IPS DF 6.9 (cell line): ENCODE data around the gene MBD6.

Experiments
- DNase-seq: peaks from one replicate; pipeline ENCODE4 v3.0.0-alpha.2; 2013; ENCODE audit warnings: low read depth, low spot score
- H3K27ac ChIP-seq: one replicate; pipeline ENCODE4 v1.5.1; 2013; ENCODE audit warnings: low read length, control low read depth
- H3K27me3 ChIP-seq: 2 replicates; pipeline ENCODE4 v1.6.1; 2013; ENCODE audit warnings: mild to moderate bottlenecking, low read length; ENCODE audit not compliant: control insufficient read depth, insufficient read depth
- H3K36me3 ChIP-seq: 2 replicates; pipeline ENCODE4 v1.6.1; 2013; ENCODE audit warnings: low read length; ENCODE audit not compliant: control insufficient read depth, insufficient read depth
- H3K4me1 ChIP-seq: 2 replicates; pipeline ENCODE4 v1.6.1; 2013; ENCODE audit warnings: low read length; ENCODE audit not compliant: control insufficient read depth, insufficient read depth
- H3K4me3 ChIP-seq: 2 replicates; pipeline ENCODE4 v1.5.1; 2013; ENCODE audit warnings: mild to moderate bottlenecking, low read length
- H3K9me3 ChIP-seq: 2 replicates; pipeline ENCODE4 v1.6.1; 2013; ENCODE audit warnings: low read length, inconsistent platforms; ENCODE audit not compliant: control insufficient read depth, insufficient read depth
- WGBS: extraction: QIAGEN DNeasy Blood & Tissue Kit; methylation state at CpG from one replicate; pipeline ENCODE4 v1.1.7; 2013; ENCODE audit warnings: mixed read lengths, missing lambda C conversion rate; ENCODE audit not compliant: insufficient read length, insufficient coverage; 5-methylcytosine and 5-hydroxymethylcytosine counted together

The MBD6 gene

DNA sequence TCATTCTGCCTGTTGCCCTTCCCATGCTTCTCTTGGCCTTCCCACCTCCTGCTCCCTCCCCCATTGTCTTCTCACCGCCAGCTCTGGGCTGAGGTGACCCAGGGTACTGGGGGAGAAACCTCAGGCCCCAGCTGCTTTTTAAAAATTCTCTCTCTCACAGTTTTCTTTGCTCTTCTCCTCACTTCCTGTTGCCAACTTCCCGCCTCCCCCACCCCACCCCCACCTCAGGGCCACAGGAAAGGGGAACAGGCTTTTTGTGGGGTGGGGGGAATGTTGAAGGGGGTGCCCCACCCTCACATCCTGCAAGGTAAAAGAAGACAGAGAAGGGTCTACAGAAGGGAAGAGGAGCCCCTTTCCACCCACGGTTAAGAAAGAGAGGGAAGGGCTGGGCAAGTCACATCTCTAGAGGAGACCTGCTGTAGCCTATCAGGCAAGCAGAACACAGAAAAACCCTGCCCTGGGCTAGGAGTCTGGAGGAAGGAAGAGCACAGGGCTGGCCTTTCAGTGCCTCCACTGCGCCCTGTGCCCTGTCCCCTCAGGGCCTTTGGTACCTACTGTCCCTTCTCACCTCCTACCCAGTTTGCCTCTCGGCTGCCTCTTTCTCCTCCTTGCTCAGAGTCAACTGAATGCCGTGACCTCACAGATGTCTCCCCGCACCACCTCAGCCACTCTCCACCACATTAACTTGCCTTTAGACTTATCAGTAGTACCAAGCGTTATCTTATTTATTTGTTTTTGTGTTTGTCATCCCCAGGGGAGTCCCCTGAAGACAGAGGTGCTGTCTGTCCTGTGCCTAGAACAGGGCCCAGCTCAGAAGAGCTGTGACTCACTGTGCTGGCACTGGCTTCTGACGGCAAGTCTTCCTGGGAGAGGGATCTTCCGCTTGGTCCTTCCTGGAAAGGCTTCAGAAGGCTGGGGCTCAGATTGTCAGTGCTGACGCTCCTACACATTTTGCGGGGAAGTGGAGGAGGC lies 44.6 kb upstream of the MBD6 start:
- no peak for DNase-seq
- no CpG with 5 or more reads among the region's 12 CpGs for WGBS
- Histone ChIP-seq H3K4me1 (peaks cover 2% of the 10 kb centered on the region), H3K27me3 (peaks cover 34% of the 10 kb centered on the region), H3K9me3 (no peaks in the 10 kb centered on the region), H3K4me3 (no peak overlapping the region), H3K27ac (no peak overlapping the region), H3K36me3 (no peaks in the 10 kb centered on the region; the same call in 1 of the 2 replicates)

GRCh38 chr12:57479043-57479375 lies 43.6 kb upstream of the MBD6 start:
- Histone ChIP-seq H3K36me3 (no peaks in the 10 kb centered on the region; the same call in 1 of the 2 replicates), H3K4me1 (peaks cover 2% of the 10 kb centered on the region), H3K9me3 (no peaks in the 10 kb centered on the region), H3K4me3 (no peak overlapping the region), H3K27ac (no peak overlapping the region), H3K27me3 (peaks cover 28% of the 10 kb centered on the region)
- no peak for DNase-seq
- no CpG with 5 or more reads among the region's 10 CpGs for WGBS

DNA sequence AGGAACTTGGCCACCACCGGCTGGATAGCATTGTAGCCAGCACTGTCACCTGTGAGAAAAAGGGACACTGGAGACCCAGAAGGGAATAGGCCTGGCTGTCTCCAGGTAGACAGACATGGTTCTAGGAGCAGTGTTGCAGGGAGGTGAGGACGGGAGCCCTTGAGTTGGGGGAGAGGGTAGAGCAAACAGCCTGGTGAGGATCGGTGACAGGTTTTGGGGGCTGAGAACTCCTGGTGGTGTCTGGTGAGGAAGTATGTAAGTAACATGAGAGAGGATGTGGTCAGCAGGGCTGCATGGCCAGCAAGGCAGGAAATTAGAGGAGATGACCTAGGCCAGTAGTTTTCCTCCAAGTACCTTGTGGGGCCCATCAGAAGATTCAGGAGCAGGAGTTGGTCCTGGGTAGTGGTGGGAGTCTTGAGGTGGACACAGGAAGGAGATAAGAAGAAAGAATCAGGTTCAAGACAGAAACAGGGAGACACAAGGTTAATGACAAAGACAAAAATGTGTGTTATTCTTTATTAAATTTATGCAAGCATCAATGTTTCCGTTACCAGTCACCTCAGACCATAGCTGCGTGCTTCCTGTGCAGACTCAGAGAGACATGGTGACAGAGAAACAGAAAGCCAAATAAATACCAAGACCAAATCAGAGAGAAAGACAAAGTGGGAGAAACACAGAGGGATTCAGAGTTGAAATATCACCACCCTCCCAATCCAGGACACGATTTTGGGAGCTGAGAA lies 43.1 kb upstream of the MBD6 start, which contains the start of gene ARHGAP9:
TSS of gene ARHGAP9 (minus strand) at position 491 of the 740 bp plus-strand sequence. CDS start at position 31, 460 bp downstream.
- DNase-seq: no peak
- H3K4me1 ChIP-seq: peaks cover 2% of the 10 kb centered on the region
- peaks cover 23% of the 10 kb centered on the region for H3K27me3 ChIP-seq
- no peak within 1 kb of the TSS for H3K27ac ChIP-seq
- no CpG with 5 or more reads among the region's 6 CpGs for WGBS
- no peaks in the 10 kb centered on the region; the same call in 1 of the 2 replicates for H3K36me3 ChIP-seq
- H3K9me3 ChIP-seq: no peaks in the 10 kb centered on the region
- no peak within 1 kb of the TSS for H3K4me3 ChIP-seq

DNA sequence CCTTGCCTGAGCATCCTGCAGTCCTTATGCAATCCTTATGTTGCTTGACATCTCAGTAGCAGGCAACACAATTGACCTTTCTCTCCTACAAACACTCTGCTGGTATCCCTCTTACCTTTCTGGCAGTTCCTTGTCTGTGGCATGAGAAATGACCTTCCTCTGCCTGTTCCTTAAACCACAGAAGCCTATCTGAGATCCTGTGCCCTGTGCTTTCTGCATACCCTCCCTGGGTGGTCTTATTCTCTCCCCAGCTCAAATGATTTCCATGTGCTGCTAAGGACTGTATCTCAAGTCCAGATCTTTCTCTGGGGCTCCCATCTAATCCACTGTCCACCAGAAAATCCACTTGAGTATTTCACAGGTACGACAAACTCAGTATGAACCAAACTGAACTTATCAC lies 41.0 kb upstream of the MBD6 start:
- H3K4me1 ChIP-seq: peaks cover 2% of the 10 kb centered on the region; the same call in 1 of the 2 replicates

DNA sequence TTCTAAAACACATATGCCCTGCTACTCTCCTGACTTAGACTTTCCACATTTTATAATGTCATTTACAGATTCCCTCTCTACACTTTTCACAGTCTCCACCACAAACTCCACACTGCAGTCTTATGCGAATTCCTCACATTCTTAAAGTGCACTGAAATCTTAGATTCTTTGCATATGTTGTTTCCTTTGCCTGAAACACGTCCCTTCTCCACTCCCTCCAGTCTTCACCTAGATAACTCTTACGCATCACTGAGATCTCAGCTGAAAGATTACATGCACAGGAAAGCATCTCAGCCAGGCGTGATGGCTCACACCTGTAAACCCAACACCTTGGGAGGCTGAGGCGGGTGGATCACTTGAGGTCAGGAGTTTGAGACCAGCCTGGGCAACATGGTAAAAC lies 39.2 kb upstream of the MBD6 start:
- Histone ChIP-seq H3K27ac (no peak overlapping the region), H3K9me3 (no peaks in the 10 kb centered on the region), H3K4me1 (no peaks in the 10 kb centered on the region), H3K36me3 (no peaks in the 10 kb centered on the region), H3K27me3 (no peaks in the 10 kb centered on the region), H3K4me3 (no peak overlapping the region)
- DNase-seq: no peak
- no CpG with 5 or more reads among the region's 5 CpGs for WGBS

More for the DNA sequence above, 41.0 kb upstream of the MBD6 start:
- WGBS: no CpG with 5 or more reads among the region's 1 CpG
- H3K27me3 ChIP-seq: peaks cover 2% of the 10 kb centered on the region; the same call in 1 of the 2 replicates
- H3K27ac ChIP-seq: no peak overlapping the region
- H3K36me3 ChIP-seq: no peaks in the 10 kb centered on the region
- no peak overlapping the region for H3K4me3 ChIP-seq
- no peaks in the 10 kb centered on the region for H3K9me3 ChIP-seq
- DNase-seq: no peak

DNA sequence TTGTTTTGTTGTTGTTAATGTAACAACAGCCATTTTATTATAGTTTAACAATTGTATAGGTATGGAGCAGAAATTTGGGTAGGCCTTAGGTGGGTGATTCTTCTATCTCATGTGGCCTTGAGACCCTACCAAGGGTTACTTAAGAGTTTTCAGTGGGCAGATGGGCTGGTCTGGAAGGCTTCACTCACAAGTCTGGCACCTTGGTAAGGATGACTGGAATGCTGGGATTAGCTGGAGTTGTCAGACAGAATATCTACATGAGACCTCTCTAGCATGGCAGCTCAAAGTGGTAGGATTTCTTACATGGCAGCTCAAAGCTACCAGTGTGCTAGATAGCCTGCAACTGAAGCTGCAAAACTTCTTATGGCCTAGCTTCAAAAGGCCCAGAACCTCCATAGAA lies 36.9 kb upstream of the MBD6 start:
- Histone ChIP-seq H3K27me3 (no peaks in the 10 kb centered on the region), H3K27ac (no peak overlapping the region), H3K36me3 (peaks cover 14% of the 10 kb centered on the region), H3K9me3 (no peaks in the 10 kb centered on the region), H3K4me3 (no peak overlapping the region), H3K4me1 (no peaks in the 10 kb centered on the region)
- DNase-seq: no peak

GRCh38 chr12:57487055-57487596 lies 35.5 kb upstream of the MBD6 start:
- H3K27me3 ChIP-seq: no peaks in the 10 kb centered on the region
- H3K36me3 ChIP-seq: peaks cover 22% of the 10 kb centered on the region
- no peaks in the 10 kb centered on the region for H3K4me1 ChIP-seq
- H3K27ac ChIP-seq: no peak overlapping the region
- no peak overlapping the region for H3K4me3 ChIP-seq
- WGBS: no CpG with 5 or more reads among the region's 27 CpGs
- DNase-seq: no peak
- H3K9me3 ChIP-seq: no peaks in the 10 kb centered on the region

DNA sequence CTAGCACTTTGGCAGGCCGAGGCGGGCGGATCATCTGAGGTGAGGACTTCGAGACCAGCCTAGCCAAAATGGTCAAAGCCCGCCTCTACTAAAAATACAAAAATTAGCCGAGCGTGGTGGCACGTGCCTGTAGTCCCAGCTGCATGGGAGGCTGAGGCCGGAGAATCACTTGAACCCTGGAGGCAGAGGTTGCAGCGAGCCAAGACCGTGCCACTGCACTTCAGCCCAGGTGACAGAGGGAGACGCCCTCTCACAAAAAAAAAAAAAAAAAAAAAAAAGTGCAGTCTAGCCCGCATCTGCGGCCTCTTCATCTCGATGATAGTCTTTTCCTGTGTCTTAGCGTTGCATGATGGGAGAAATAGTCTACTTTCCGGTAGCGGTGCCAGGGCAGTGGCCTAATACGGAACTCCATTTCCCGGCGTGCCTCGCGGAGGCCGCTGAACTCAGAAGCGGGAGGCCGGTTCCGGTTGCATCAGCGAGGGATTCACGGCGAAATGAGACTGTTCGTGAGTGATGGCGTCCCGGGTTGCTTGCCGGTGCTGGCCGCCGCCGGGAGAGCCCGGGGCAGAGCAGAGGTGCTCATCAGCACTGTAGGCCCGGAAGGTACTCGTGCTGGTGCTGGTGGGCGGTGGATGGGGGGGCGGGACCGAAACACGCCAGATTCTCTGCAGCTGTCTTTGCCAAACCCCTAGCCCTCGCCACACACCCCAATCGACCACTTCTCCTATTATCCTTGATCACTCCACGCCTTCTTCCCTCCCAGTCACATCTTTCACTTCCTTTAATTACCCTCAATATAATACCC lies 34.8 kb upstream of the MBD6 start, which contains the start of gene MARS1:
TSS of gene MARS1 (plus strand) at position 472 of the 805 bp plus-strand sequence. CDS start at position 495, 23 bp downstream.
- peaks cover 27% of the 10 kb centered on the region for H3K36me3 ChIP-seq
- H3K4me3 ChIP-seq: peak within 1 kb of the TSS; percentile 81
- DNase-seq: peak; percentile 94
- no peaks in the 10 kb centered on the region for H3K9me3 ChIP-seq
- 100% methylated on average over 1 of the region's 47 CpGs for WGBS
- no peaks in the 10 kb centered on the region for H3K4me1 ChIP-seq
- no peak within 1 kb of the TSS for H3K27ac ChIP-seq
- no peaks in the 10 kb centered on the region for H3K27me3 ChIP-seq

DNA sequence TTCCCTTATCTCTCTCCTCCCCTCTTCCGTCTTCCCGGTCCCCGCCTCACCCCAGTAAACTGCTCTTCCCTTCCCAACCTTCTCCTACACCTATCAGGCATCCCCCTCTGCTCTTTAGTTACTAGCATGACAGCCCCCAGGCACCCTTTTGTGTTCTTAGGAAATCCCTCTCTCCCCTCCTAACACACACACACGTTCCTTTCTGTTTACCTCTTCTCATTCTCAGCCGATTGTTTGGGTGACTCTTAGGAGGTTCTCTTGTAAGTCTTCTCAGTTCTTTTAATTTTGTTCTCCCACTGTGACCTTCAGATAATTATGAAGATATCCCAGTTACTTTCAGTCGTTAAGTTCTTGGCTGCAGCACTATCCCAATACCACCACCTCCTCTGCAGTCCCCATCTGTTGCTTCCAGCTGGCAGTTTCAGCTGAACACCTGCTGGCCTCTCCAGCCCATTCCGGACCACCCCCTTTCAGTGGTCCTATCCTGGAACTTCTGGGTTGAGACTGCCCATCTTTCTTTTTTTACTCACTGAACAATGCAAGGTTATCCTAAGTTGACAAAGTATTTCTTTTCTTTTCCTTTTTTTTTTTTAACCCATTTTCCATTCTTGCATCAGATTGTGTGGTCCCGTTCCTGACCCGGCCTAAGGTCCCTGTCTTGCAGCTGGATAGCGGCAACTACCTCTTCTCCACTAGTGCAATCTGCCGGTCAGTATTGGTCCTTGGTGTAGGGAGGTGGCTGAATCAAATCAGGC lies 34.0 kb upstream of the MBD6 start:
- DNase-seq: no peak
- Histone ChIP-seq H3K27me3 (no peaks in the 10 kb centered on the region), H3K4me1 (no peaks in the 10 kb centered on the region), H3K9me3 (no peaks in the 10 kb centered on the region), H3K36me3 (peaks cover 27% of the 10 kb centered on the region), H3K4me3 (peak overlapping the region; percentile 81), H3K27ac (no peak overlapping the region)
- 100% methylated on average over 3 of the region's 11 CpGs for WGBS
